PC-9 (cell line): ENCODE data around the gene MRPS27. TPM values are rescaled to one million over a fixed set of nuclear protein-coding genes. Genes with fewer than 3 reads are reported as not detected.

Experiments used
- BruUV-seq: library from RNA; stranded (reverse); fragments of 400-500 nt; replicated peaks from 2 replicates; lab custom pipeline; 2021; lab: Mats Ljungman, UMichigan
- CTCF ChIA-PET: fragments of 300-600 bp; sonication (Branson Sonifier 250); formaldehyde crosslinking; loops from one replicate; lab custom pipeline; 2022; ENCODE audit warnings: antibody characterized with exemption; lab: Charles Lee
- POLR2A ChIA-PET: fragments of 300-600 bp; sonication (Branson Sonifier 250); formaldehyde crosslinking; loops from one replicate; lab custom pipeline; 2022; ENCODE audit warnings: antibody characterized with exemption; ENCODE audit not compliant: unreplicated experiment; lab: Charles Lee
- DNase-seq, 2 experiments: peaks; one replicate each; pipeline versions ENCODE4 v3.0.0 to v3.0.0-alpha.2; 2015 to 2022; ENCODE audit warnings: mixed read lengths in 1 of 2
- H2AFZ ChIP-seq: fragments of 200-600 bp; sonication (generic); 2 replicates; pipeline ENCODE4 v1.8.1; 2017; ENCODE audit warnings: antibody characterized with exemption
- H3F3A ChIP-seq: fragments of 200-600 bp; sonication (generic); 2 replicates; pipeline ENCODE4 v1.8.1; 2017; ENCODE audit warnings: antibody characterized with exemption, mild to moderate bottlenecking, low read depth; ENCODE audit not compliant: insufficient read depth
- H3K27ac ChIP-seq: fragments of 200-600 bp; sonication (generic); 2 replicates; pipeline ENCODE4 v1.6.1; 2016; ENCODE audit warnings: mixed run types
- H3K27me3 ChIP-seq: fragments of 200-600 bp; sonication (generic); 2 replicates; pipeline ENCODE4 v1.6.1; 2016; ENCODE audit warnings: low read depth, mixed run types; ENCODE audit not compliant: insufficient read depth
- H3K36me3 ChIP-seq: fragments of 200-600 bp; sonication (generic); 2 replicates; pipeline ENCODE4 v1.6.1; 2016; ENCODE audit warnings: low read depth, mixed run types
- H3K4me1 ChIP-seq: fragments of 200-600 bp; sonication (generic); replicated peaks from 2 replicates; pipeline ENCODE4 v1.6.1; 2016; ENCODE audit warnings: mixed run types; ENCODE audit not compliant: insufficient read depth
- H3K4me2 ChIP-seq: fragments of 200-600 bp; sonication (generic); 2 replicates; pipeline ENCODE4 v1.6.1; 2017; ENCODE audit warnings: mixed run types
- H3K4me3 ChIP-seq: fragments of 200-600 bp; sonication (generic); 2 replicates; pipeline ENCODE4 v1.6.1; 2016; ENCODE audit warnings: mixed run types
- H3K79me2 ChIP-seq: fragments of 200-600 bp; sonication (generic); 2 replicates; pipeline ENCODE4 v1.6.1; 2017; ENCODE audit warnings: low read depth, mixed run types
- H3K9me2 ChIP-seq: fragments of 200-600 bp; sonication (generic); 2 replicates; pipeline ENCODE4 v1.8.1; 2017; ENCODE audit warnings: mild to moderate bottlenecking; ENCODE audit not compliant: insufficient read depth
- H3K9me3 ChIP-seq: fragments of 200-600 bp; sonication (generic); 2 replicates; pipeline ENCODE4 v1.8.1; 2016; ENCODE audit warnings: low read depth; ENCODE audit not compliant: insufficient read depth
- H4K20me1 ChIP-seq: fragments of 200-600 bp; sonication (generic); 2 replicates; pipeline ENCODE4 v1.8.1; 2017; ENCODE audit not compliant: insufficient read depth
- CTCF ChIP-seq: fragments of 200-600 bp; sonication (generic); conservative IDR thresholded peaks from 2 replicates; pipeline ENCODE4 v1.6.1; 2017; ENCODE audit warnings: mixed run types, antibody characterized with exemption, mild to moderate bottlenecking, moderate library complexity
- EZH2 ChIP-seq: fragments of 200-600 bp; sonication (generic); IDR thresholded peaks from 2 replicates; pipeline ENCODE4 v1.8.0; 2017; ENCODE audit warnings: antibody characterized with exemption, low read depth
- intact Hi-C: fragments of 100-400 bp; cut with micrococcal nuclease; formaldehyde crosslinking; loops from one replicate; pipeline ENCODE4 v1.10.0; 2022; ENCODE audit not compliant: unreplicated experiment
- total RNA-seq: library from RNA; stranded (reverse); gene quantifications from 2 replicates; pipeline ENCODE4 v1.2.3, GENCODE V29; 2021

The MRPS27 gene
- total RNA-seq, 1 experiment from 2014 or later = 71.0 TPM

GRCh38 chr5:72187388-72188075 is 132.5 kb downstream of the MRPS27 start:
- TF ChIP-seq EZH2 = no peak

GRCh38 chr5:72185496-72186329 is 134.3 kb downstream of the MRPS27 start:
- Histone ChIP-seq H2AFZ (no peak overlapping the region), H3K9me3 (no peaks in the 10 kb centered on the region), H3K79me2 (peaks cover 6% of the 10 kb centered on the region; the same call in 1 of the 2 replicates), H3K4me2 (no peak overlapping the region), H3K4me3 (no peak overlapping the region), H3K27me3 (no peaks in the 10 kb centered on the region), H3K27ac (no peak overlapping the region), H4K20me1 (no peaks in the 10 kb centered on the region; the same call in none of the 2 replicates), H3F3A (no peaks in the 10 kb centered on the region), H3K4me1 (no peaks in the 10 kb centered on the region), H3K36me3 (peaks cover 18% of the 10 kb centered on the region), H3K9me2 (no peaks in the 10 kb centered on the region)
- intact Hi-C loops = no loop called here
- no peak for DNase-seq
- POLR2A ChIA-PET = interaction anchor here (0.7 kb wide), 1 partner anchor 17 kb away, joined by 3 read pairs; no protein-coding TSS in a partner anchor
- TF ChIP-seq EZH2 (no peak), CTCF (no peak)
- CTCF ChIA-PET = no interaction called here
- no TSS peak for BruUV-seq

More at GRCh38 chr5:72187388-72188075, 132.5 kb downstream of the MRPS27 start:
- no peaks in the 10 kb centered on the region for H3K4me1 ChIP-seq
- ChIA-PET POLR2A (interaction anchor here (0.5 kb wide), 2 partner anchors 80 to 313 kb away, joined by 3 read pairs; no protein-coding TSS in a partner anchor), CTCF (no interaction called here)
- H4K20me1 ChIP-seq = no peaks in the 10 kb centered on the region; the same call in 1 of the 2 replicates
- no peaks in the 10 kb centered on the region for H3K9me2 ChIP-seq
- no peaks in the 10 kb centered on the region for H3K79me2 ChIP-seq
- peaks cover 28% of the 10 kb centered on the region for H3K36me3 ChIP-seq
- no peaks in the 10 kb centered on the region for H3K27me3 ChIP-seq
- BruUV-seq = no TSS peak
- H3K27ac ChIP-seq = no peak overlapping the region
- intact Hi-C loops = no loop called here
- no peaks in the 10 kb centered on the region; the same call in 1 of the 2 replicates for H3K9me3 ChIP-seq
- no peak overlapping the region for H2AFZ ChIP-seq
- H3K4me2 ChIP-seq = no peak overlapping the region
- no peak overlapping the region for H3K4me3 ChIP-seq
- DNase-seq = no peak
- H3F3A ChIP-seq = no peaks in the 10 kb centered on the region

GRCh38 chr5:72184408-72184807 is 135.6 kb downstream of the MRPS27 start:
- Histone ChIP-seq H3K4me1 (no peaks in the 10 kb centered on the region), H3K9me2 (no peaks in the 10 kb centered on the region), H3K4me3 (no peak overlapping the region), H4K20me1 (no peaks in the 10 kb centered on the region; the same call in none of the 2 replicates), H3K9me3 (no peaks in the 10 kb centered on the region), H3K27me3 (no peaks in the 10 kb centered on the region), H2AFZ (no peak overlapping the region), H3K4me2 (no peak overlapping the region), H3K79me2 (peaks cover 17% of the 10 kb centered on the region; the same call in 1 of the 2 replicates), H3K27ac (no peak overlapping the region), H3F3A (0 out of 2 replicates have a peak, but pooled peaks cover 2% of the 10 kb centered on the region), H3K36me3 (peaks cover 15% of the 10 kb centered on the region; the same call in 1 of the 2 replicates)
- intact Hi-C loops = no loop called here
- POLR2A ChIA-PET = no interaction called here
- BruUV-seq = no TSS peak
- DNase-seq = no peak
- TF ChIP-seq CTCF (no peak), EZH2 (no peak)
- CTCF ChIA-PET = no interaction called here
